Measurements from ENCODE around the gene COTL1.

Gene COTL1

GRCh38 chr16:84617791-84618580 is at the start of gene COTL1:
Gene COTL1, minus strand, starts transcription at chr16:84618078. Its CDS starts 164 bp downstream, at chr16:84617914.
- H3K4me3 Mint-ChIP-seq: peak within 1 kb of the TSS; percentile 93
- peak within 1 kb of the TSS; percentile 91 for H3K27ac Mint-ChIP-seq
- ATAC-seq (peak; percentile 77), DNase-seq (peak; percentile 97)
- no peaks in the 10 kb centered on the region for H3K9me3 Mint-ChIP-seq
- H3K36me3 Mint-ChIP-seq (ENCODE audit: low read depth): peaks cover 39% of the 10 kb centered on the region
- peaks cover 2% of the 10 kb centered on the region for H3K27me3 Mint-ChIP-seq
- peaks cover 56% of the 10 kb centered on the region for H3K4me1 Mint-ChIP-seq

DNA sequence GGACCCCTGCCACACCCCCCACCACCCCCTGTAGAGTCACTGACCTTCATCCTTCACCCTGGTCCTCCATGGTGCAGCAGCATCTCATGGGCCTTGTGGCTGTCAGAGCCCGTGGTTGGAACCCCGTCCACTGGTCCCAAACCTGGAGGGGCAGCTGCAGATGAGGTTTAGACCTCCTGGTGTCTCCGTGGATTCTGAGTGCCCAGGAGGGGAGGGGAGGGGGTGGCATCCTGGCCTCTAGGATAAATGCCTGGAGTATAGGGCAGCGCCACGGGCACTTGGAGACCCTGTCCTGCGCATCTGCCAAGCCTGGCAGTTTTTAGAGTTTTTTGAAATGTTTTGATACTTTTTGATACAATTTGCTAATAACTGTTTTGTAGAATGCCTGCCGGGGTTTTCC is 48.0 kb upstream of the COTL1 start:
- Mint-ChIP-seq H3K36me3 (ENCODE audit: low read depth) (peaks cover 15% of the 10 kb centered on the region), H3K27ac (no peak overlapping the region), H3K27me3 (no peaks in the 10 kb centered on the region), H3K4me3 (no peak overlapping the region), H3K9me3 (no peaks in the 10 kb centered on the region), H3K4me1 (peaks cover 10% of the 10 kb centered on the region)
- ATAC-seq: no peak
- no peak for DNase-seq

DNA sequence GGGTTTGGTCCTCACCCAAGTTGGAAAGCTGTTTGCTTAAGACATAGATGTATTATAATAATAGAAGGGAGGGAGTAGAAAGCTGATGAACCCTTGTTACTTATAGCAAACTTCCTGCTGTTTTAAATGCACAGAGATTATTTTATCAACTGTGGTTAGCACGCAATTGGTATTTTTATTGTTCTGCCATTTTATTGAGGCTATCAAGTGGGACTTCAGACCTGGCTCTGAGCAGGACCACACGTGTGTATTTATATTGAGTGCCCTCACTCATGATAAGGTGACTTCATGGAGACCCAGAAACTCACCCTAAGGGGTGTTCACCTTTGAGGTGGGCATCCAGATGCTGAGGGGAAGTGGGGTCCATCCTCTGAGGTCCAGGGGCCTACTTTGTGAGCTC is 47.5 kb upstream of the COTL1 start:
- DNase-seq (no peak), ATAC-seq (no peak)
- Mint-ChIP-seq H3K9me3 (no peaks in the 10 kb centered on the region), H3K4me3 (no peak overlapping the region), H3K27ac (no peak overlapping the region), H3K4me1 (peaks cover 10% of the 10 kb centered on the region), H3K36me3 (ENCODE audit: low read depth) (peaks cover 16% of the 10 kb centered on the region), H3K27me3 (no peaks in the 10 kb centered on the region)

- H3K36me3 Mint-ChIP-seq (ENCODE audit: low read depth): peaks cover 24% of the 10 kb centered on the region
- H3K27me3 Mint-ChIP-seq: no peaks in the 10 kb centered on the region
- ATAC-seq (no peak), DNase-seq (no peak)
- H3K4me1 Mint-ChIP-seq: peaks cover 10% of the 10 kb centered on the region
- H3K27ac Mint-ChIP-seq: no peak overlapping the region
- no peaks in the 10 kb centered on the region for H3K9me3 Mint-ChIP-seq
- H3K4me3 Mint-ChIP-seq: no peak overlapping the region
Observed at GRCh38 chr16:84663433-84664101, 45.7 kb upstream of the COTL1 start.

DNA sequence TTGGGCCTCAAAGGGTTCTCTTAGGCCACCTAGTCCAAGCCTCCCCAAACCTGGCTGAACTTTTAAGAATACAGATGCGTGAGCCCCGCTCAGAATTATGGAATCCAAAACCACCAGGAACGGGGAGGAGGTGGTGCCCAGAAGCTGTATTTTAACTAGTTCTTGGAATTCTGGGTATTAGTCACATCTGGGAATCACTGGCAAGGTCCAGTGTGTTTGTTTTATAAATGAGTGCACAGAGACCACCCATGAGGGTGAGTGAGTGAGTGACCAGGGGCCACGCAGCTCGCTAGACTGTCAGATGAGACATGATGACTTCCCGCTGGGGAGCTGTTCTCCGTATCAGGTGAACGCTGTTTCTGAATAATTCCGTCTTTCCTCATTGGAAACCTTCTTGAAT is 44.6 kb upstream of the COTL1 start:
- Mint-ChIP-seq H3K4me1 (peaks cover 13% of the 10 kb centered on the region), H3K36me3 (ENCODE audit: low read depth) (peaks cover 32% of the 10 kb centered on the region), H3K9me3 (no peaks in the 10 kb centered on the region), H3K4me3 (no peak overlapping the region), H3K27me3 (no peaks in the 10 kb centered on the region), H3K27ac (no peak overlapping the region)
- ATAC-seq: no peak
- DNase-seq: no peak

GRCh38 chr16:84661418-84662060 is 43.7 kb upstream of the COTL1 start:
- H3K27me3 Mint-ChIP-seq: no peaks in the 10 kb centered on the region
- no peak overlapping the region for H3K4me3 Mint-ChIP-seq
- H3K4me1 Mint-ChIP-seq: peaks cover 13% of the 10 kb centered on the region
- no peak for ATAC-seq
- H3K27ac Mint-ChIP-seq: no peak overlapping the region
- H3K9me3 Mint-ChIP-seq: no peaks in the 10 kb centered on the region
- H3K36me3 Mint-ChIP-seq (ENCODE audit: low read depth): peaks cover 35% of the 10 kb centered on the region
- no peak for DNase-seq

- Mint-ChIP-seq H3K9me3 (no peaks in the 10 kb centered on the region), H3K27me3 (no peaks in the 10 kb centered on the region), H3K36me3 (ENCODE audit: low read depth) (peaks cover 35% of the 10 kb centered on the region), H3K27ac (no peak overlapping the region), H3K4me1 (peaks cover 17% of the 10 kb centered on the region), H3K4me3 (no peak overlapping the region)
- ATAC-seq (no peak), DNase-seq (no peak)
Observed at GRCh38 chr16:84660973-84661372, 43.1 kb upstream of the COTL1 start.

DNA sequence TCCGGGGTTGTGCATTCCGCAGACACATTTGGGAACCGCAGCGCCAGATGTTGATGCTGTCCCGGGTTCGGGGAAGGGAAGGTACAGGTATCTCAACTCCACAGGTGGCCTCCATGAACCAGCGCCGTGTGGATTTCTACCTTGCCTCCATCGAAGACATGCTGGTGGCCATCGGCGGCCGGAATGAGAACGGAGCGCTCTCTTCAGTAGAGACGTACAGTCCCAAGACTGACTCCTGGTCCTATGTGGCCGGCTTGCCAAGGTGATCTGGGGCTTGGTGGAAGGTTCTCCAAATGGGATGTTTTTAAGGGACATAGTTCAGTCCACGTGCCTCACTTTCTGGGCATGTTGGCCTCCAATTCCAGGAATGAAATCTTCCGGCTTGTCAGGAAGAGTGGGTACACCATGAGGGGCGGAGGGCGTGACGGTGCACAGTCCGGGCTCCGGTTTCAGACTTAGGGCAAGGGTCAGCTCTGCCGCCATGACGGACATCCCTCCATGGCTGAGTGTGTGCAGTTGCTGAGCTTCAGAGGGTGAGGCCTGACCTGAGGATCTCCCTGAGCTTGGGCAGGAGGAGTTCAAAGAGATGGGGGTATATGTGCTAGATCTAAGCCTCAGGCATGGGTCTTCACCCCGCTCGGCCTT is 41.9 kb upstream of the COTL1 start:
- Mint-ChIP-seq H3K27me3 (no peaks in the 10 kb centered on the region), H3K4me3 (no peak overlapping the region), H3K4me1 (peaks cover 24% of the 10 kb centered on the region), H3K9me3 (no peaks in the 10 kb centered on the region), H3K27ac (no peak overlapping the region), H3K36me3 (ENCODE audit: low read depth) (peaks cover 38% of the 10 kb centered on the region)
- DNase-seq (no peak), ATAC-seq (no peak)

DNA sequence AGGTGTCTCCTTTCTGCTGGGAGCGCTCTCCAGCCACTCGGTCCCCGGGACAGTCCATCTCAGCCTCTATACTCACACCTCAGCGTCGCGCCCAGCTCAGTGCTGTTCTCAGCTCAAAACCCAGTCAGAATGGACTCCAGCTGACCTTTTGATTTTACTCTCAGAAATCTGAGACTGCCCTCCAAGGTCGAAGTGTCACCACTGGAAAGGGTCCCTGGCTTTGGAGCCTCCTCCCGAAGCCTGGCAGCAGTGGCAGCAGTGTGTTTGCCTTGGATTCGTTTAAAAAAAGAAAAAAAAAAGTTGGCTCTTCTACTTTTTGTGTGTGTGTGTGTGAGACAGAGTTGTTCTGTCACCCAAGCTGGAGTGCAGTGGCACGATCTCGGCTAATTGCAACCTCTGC is 40.8 kb upstream of the COTL1 start:
- no peaks in the 10 kb centered on the region for H3K27me3 Mint-ChIP-seq
- ATAC-seq (no peak), DNase-seq (no peak)
- peaks cover 33% of the 10 kb centered on the region for H3K36me3 Mint-ChIP-seq (ENCODE audit: low read depth)
- peaks cover 19% of the 10 kb centered on the region for H3K4me1 Mint-ChIP-seq
- no peak overlapping the region for H3K27ac Mint-ChIP-seq
- no peak overlapping the region for H3K4me3 Mint-ChIP-seq
- H3K9me3 Mint-ChIP-seq: no peaks in the 10 kb centered on the region

DNA sequence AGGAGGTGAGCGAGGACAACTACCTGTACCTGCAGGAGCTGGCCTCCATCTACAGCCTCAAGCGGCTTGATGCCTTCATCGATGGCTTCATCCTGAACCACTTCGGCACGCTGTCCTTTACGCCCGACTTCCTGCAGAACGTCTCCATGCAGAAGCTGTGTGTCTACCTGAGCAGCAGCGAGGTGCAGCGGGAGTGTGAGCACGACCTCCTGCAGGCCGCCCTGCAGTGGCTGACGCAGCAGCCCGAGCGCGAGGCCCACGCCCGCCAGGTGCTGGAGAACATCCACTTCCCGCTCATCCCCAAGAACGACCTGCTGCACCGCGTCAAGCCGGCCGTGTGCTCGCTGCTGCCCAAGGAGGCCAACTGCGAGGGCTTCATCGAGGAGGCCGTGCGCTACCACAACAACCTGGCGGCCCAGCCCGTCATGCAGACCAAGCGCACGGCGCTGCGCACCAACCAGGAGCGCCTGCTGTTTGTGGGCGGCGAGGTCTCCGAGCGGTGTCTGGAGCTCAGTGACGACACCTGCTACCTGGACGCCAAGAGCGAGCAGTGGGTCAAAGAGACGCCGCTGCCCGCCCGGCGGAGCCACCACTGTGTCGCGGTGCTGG is 39.5 kb upstream of the COTL1 start:
- H3K4me1 Mint-ChIP-seq: peaks cover 28% of the 10 kb centered on the region
- peaks cover 35% of the 10 kb centered on the region for H3K36me3 Mint-ChIP-seq (ENCODE audit: low read depth)
- ATAC-seq: no peak
- H3K9me3 Mint-ChIP-seq: no peaks in the 10 kb centered on the region
- no peaks in the 10 kb centered on the region for H3K27me3 Mint-ChIP-seq
- H3K27ac Mint-ChIP-seq: no peak overlapping the region
- DNase-seq: no peak
- H3K4me3 Mint-ChIP-seq: no peak overlapping the region

GRCh38 chr16:84656649-84657048 is 38.8 kb upstream of the COTL1 start:
- H3K4me3 Mint-ChIP-seq: no peak overlapping the region
- H3K9me3 Mint-ChIP-seq: no peaks in the 10 kb centered on the region
- no peaks in the 10 kb centered on the region for H3K27me3 Mint-ChIP-seq
- H3K27ac Mint-ChIP-seq: peak overlapping the region; percentile 64
- peaks cover 35% of the 10 kb centered on the region for H3K4me1 Mint-ChIP-seq
- peaks cover 40% of the 10 kb centered on the region for H3K36me3 Mint-ChIP-seq (ENCODE audit: low read depth)
- no peak for ATAC-seq
- DNase-seq: no peak

DNA sequence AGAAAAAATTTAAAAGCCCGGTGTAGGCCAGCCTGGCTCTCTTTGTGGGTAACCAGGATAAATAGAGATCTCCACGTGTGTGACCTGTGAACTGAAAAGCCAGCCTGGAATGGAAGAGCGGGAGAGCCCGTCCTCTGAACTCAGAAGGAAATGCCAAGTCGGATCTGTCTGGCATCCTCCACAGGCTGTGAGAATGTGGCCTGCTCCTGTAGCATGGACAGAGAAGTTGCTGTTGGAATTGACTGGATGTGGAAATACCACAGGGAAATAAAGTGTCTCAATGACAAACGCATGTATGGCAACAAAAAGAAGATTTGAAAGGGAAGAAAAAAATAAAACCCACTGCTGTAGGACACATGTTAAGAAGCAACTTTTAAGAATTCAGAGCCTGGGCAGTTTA is 37.1 kb upstream of the COTL1 start:
- ATAC-seq: no peak
- Mint-ChIP-seq H3K4me1 (peaks cover 52% of the 10 kb centered on the region), H3K36me3 (ENCODE audit: low read depth) (peaks cover 41% of the 10 kb centered on the region), H3K4me3 (no peak overlapping the region), H3K9me3 (no peaks in the 10 kb centered on the region), H3K27ac (no peak overlapping the region), H3K27me3 (no peaks in the 10 kb centered on the region)
- no peak for DNase-seq

DNA sequence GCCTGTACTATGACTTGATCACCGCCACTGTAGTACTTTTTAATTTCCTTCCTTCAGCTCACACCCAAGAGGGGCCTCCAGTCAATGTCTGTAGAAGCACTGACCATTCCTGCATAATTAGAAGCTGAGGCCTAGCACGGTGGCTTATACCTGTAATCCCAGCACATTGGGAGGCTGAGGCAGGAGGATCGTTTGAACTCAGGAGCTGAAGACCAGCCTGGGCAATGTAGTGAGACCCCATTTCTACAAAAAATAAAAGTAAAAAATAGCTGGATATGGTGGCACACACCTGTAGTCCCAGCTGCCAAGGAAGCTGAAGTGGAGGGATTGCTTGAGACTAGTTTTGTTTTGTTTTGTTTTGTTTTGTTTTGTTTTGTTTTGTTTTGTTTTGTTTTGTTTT is 36.4 kb upstream of the COTL1 start:
- Mint-ChIP-seq H3K9me3 (no peaks in the 10 kb centered on the region), H3K4me3 (no peak overlapping the region), H3K4me1 (peaks cover 57% of the 10 kb centered on the region), H3K27ac (no peak overlapping the region), H3K36me3 (ENCODE audit: low read depth) (peaks cover 39% of the 10 kb centered on the region), H3K27me3 (no peaks in the 10 kb centered on the region)
- ATAC-seq (no peak), DNase-seq (no peak)

DNA sequence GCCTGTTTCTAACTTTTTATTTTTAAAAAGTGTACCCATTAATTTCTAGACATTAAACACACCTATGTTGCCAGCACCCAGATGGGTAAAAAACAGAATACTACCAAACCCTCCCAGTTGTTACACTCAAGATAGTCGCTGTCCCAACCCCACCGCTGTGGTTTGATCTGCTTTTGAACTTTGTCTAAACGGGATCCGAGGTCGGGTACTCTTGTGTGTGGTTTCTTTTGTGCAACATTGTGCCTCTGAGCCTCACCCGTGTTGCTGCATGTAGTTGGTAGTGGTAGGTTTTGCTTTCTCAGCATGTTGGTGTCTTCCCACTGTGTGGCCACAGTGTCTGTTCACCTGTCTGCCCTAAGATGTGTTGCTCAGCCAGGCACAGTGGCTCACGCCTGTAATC is 34.7 kb upstream of the COTL1 start:
- Mint-ChIP-seq H3K9me3 (no peaks in the 10 kb centered on the region), H3K36me3 (ENCODE audit: low read depth) (peaks cover 25% of the 10 kb centered on the region), H3K27ac (no peak overlapping the region), H3K4me1 (peaks cover 60% of the 10 kb centered on the region), H3K4me3 (no peak overlapping the region), H3K27me3 (peaks cover 3% of the 10 kb centered on the region)
- no peak for DNase-seq
- no peak for ATAC-seq

All from activated naive CD8-positive, alpha-beta T cell treated with anti-CD3 and anti-CD28 coated beads, Interleukin-2, amount 50 U/mL, for 24 hours (primary cell).